Progenitor cell of endocrine pancreas (in vitro differentiated cells): Measurements from ENCODE around the gene OR2H1. TPM values are rescaled to one million over a fixed set of nuclear protein-coding genes. Genes with fewer than 3 reads are reported as not detected.
"Not testable (repeated sequence)": the region's sequence is repeated elsewhere in the genome, so short reads cannot be mapped to it uniquely, and the experiment has no call there.

ENCODE experiments used
- DNase-seq: peaks from one replicate; pipeline ENCODE4 v3.0.0; 2021; ENCODE audit warnings: low spot score; ENCODE audit not compliant: unreplicated experiment
- H3K27ac Mint-ChIP-seq: 2 replicates; pipeline ENCODE4 v1.8.0; 2021; ENCODE audit warnings: mild to moderate bottlenecking, moderate library complexity, mixed read lengths
- H3K27me3 Mint-ChIP-seq: 2 replicates; pipeline ENCODE4 v1.8.0; 2021; ENCODE audit warnings: mixed read lengths
- H3K36me3 Mint-ChIP-seq: 2 replicates; pipeline ENCODE4 v1.8.0; 2022; ENCODE audit warnings: mixed read lengths; ENCODE audit not compliant: insufficient read depth
- H3K4me1 Mint-ChIP-seq: 2 replicates; pipeline ENCODE4 v1.8.0; 2021; ENCODE audit warnings: low read depth, mixed read lengths
- H3K4me3 Mint-ChIP-seq: 2 replicates; pipeline ENCODE4 v1.8.0; 2021; ENCODE audit warnings: low read depth, mild to moderate bottlenecking, moderate library complexity, mixed read lengths
- H3K9me3 Mint-ChIP-seq: 2 replicates; pipeline ENCODE4 v1.8.0; 2021; ENCODE audit warnings: low read depth, mixed read lengths
- CTCF ChIP-seq: fragments of 200-600 bp; sonication (generic); IDR thresholded peaks from one replicate; pipeline ENCODE4 v1.5.0; 2021; ENCODE audit warnings: antibody characterized with exemption, mild to moderate bottlenecking; ENCODE audit not compliant: unreplicated experiment
- total RNA-seq: library from RNA; stranded (reverse); gene quantifications from 2 replicates; pipeline ENCODE4 v1.2.1, GENCODE V29; 2021

The OR2H1 gene
- total RNA-seq, 1 donor from 2014 or later, result not detected

- Mint-ChIP-seq H3K4me1 (no peaks in the 10 kb centered on the region), H3K27ac (no peak overlapping the region), H3K4me3 (no peak overlapping the region), H3K36me3 (no peaks in the 10 kb centered on the region), H3K27me3 (peaks cover 35% of the 10 kb centered on the region), H3K9me3 (peaks cover 5% of the 10 kb centered on the region)
- no peak for TF ChIP-seq CTCF
- no peak for DNase-seq
Measured at GRCh38 chr6:29425075-29425474, 31.9 kb upstream of the OR2H1 start.

GRCh38 chr6:29426654-29427053 lies 30.3 kb upstream of the OR2H1 start:
- no peak overlapping the region for H3K4me3 Mint-ChIP-seq
- no peaks in the 10 kb centered on the region for H3K36me3 Mint-ChIP-seq
- no peak for TF ChIP-seq CTCF
- H3K9me3 Mint-ChIP-seq, result peaks cover 5% of the 10 kb centered on the region
- H3K27me3 Mint-ChIP-seq, result peaks cover 41% of the 10 kb centered on the region
- DNase-seq, result no peak
- H3K4me1 Mint-ChIP-seq, result no peaks in the 10 kb centered on the region
- H3K27ac Mint-ChIP-seq, result no peak overlapping the region

GRCh38 chr6:29436730-29437129 lies 20.2 kb upstream of the OR2H1 start:
- not testable (repeated sequence) for H3K9me3 Mint-ChIP-seq, DNase-seq, H3K4me1 Mint-ChIP-seq, H3K4me3 Mint-ChIP-seq, H3K36me3 Mint-ChIP-seq, H3K27ac Mint-ChIP-seq
- peaks cover 28% of the 10 kb centered on the region for H3K27me3 Mint-ChIP-seq

- no peaks in the 10 kb centered on the region for H3K36me3 Mint-ChIP-seq
- H3K27me3 Mint-ChIP-seq, result peaks cover 29% of the 10 kb centered on the region
- no peak within 1 kb of the TSS for H3K4me3 Mint-ChIP-seq
- peak within 1 kb of the TSS; percentile 21 for H3K27ac Mint-ChIP-seq
- DNase-seq, result no peak
- peaks cover 4% of the 10 kb centered on the region for H3K9me3 Mint-ChIP-seq
- no peak for TF ChIP-seq CTCF
- peaks cover 7% of the 10 kb centered on the region for H3K4me1 Mint-ChIP-seq
Measured at GRCh38 chr6:29439006-29439405, 17.9 kb upstream of the OR2H1 start, which contains the start of gene OR10C1. Gene OR10C1, plus strand, starts transcription at chr6:29439306. Its CDS starts 710 bp downstream, at chr6:29440016.

- no peaks in the 10 kb centered on the region for H3K36me3 Mint-ChIP-seq
- DNase-seq, result no peak
- H3K4me3 Mint-ChIP-seq, result no peak overlapping the region
- TF ChIP-seq CTCF, result no peak
- H3K9me3 Mint-ChIP-seq, result peaks cover 8% of the 10 kb centered on the region
- peaks cover 7% of the 10 kb centered on the region for H3K4me1 Mint-ChIP-seq
- H3K27ac Mint-ChIP-seq, result no peak overlapping the region
- H3K27me3 Mint-ChIP-seq, result peaks cover 28% of the 10 kb centered on the region
Measured at GRCh38 chr6:29442719-29443118, 14.2 kb upstream of the OR2H1 start.

- H3K27ac Mint-ChIP-seq, H3K4me3 Mint-ChIP-seq, H3K4me1 Mint-ChIP-seq, H3K9me3 Mint-ChIP-seq, DNase-seq, H3K36me3 Mint-ChIP-seq: not testable (repeated sequence)
- peaks cover 28% of the 10 kb centered on the region for H3K27me3 Mint-ChIP-seq
Measured at GRCh38 chr6:29444031-29444430, 12.9 kb upstream of the OR2H1 start.
